OCI-LY1 (cell line): Measurements from ENCODE around the gene IRX3.

ENCODE experiments used
- CTCF ChIP-seq: fragments of 200-600 bp; sonication (generic), shearing (Covaris generic); IDR thresholded peaks from 2 replicates; pipeline ENCODE4 v1.5.1; 2017; ENCODE audit warnings: mild to moderate bottlenecking, antibody characterized with exemption, low read length, moderate library complexity, mixed read lengths
- EZH2 ChIP-seq: fragments of 200-600 bp; sonication (generic), shearing (Covaris generic); IDR thresholded peaks from 2 replicates; pipeline ENCODE4 v1.8.0; 2017; ENCODE audit warnings: borderline replicate concordance, mixed run types, mild to moderate bottlenecking, antibody characterized with exemption, low read length, moderate library complexity, mixed read lengths

- no peak for TF ChIP-seq EZH2
- no peak for TF ChIP-seq CTCF
Measured at GRCh38 chr16:54297154-54297553, 10.6 kb upstream of the IRX3 start.
